D341Med (cell line): ENCODE data around the gene ABAT.
"Not testable (repeated sequence)": the region's sequence is repeated elsewhere in the genome, so short reads cannot be mapped to it uniquely, and the experiment has no call there.

ENCODE experiments used
- DNase-seq: peaks from one replicate; pipeline ENCODE4 v3.0.0; 2012; ENCODE audit warnings: low spot score

Gene ABAT

GRCh38 chr16:8742068-8742467, 67.7 kb downstream of the ABAT start:
- DNase-seq = no peak

- not testable (repeated sequence) for DNase-seq
Observed at GRCh38 chr16:8748944-8749343, 74.5 kb downstream of the ABAT start.

GRCh38 chr16:8751481-8752311, 77.3 kb downstream of the ABAT start:
- no peak for DNase-seq

- DNase-seq = no peak
Observed at GRCh38 chr16:8752706-8753105, 78.3 kb downstream of the ABAT start.

GRCh38 chr16:8753416-8754054, 79.1 kb downstream of the ABAT start:
- no peak for DNase-seq

- DNase-seq = no peak
Observed at GRCh38 chr16:8756755-8757154, 82.3 kb downstream of the ABAT start.

GRCh38 chr16:8758022-8758421, 83.6 kb downstream of the ABAT start:
- DNase-seq = no peak

GRCh38 chr16:8760021-8760420, 85.6 kb downstream of the ABAT start:
- DNase-seq = no peak

- no peak for DNase-seq
Observed at GRCh38 chr16:8761078-8761477, 86.7 kb downstream of the ABAT start.

- no peak for DNase-seq
Observed at GRCh38 chr16:8762254-8762653, 87.8 kb downstream of the ABAT start.

GRCh38 chr16:8763083-8763482, 88.7 kb downstream of the ABAT start:
- no peak for DNase-seq

GRCh38 chr16:8763899-8764298, 89.5 kb downstream of the ABAT start:
- no peak for DNase-seq

GRCh38 chr16:8764525-8765250, 90.3 kb downstream of the ABAT start:
- DNase-seq = no peak

GRCh38 chr16:8767176-8767575, 92.8 kb downstream of the ABAT start:
- no peak for DNase-seq

- DNase-seq = no peak
Observed at GRCh38 chr16:8768283-8768682, 93.9 kb downstream of the ABAT start.

- DNase-seq = no peak
Observed at GRCh38 chr16:8768692-8769091, 94.3 kb downstream of the ABAT start.

GRCh38 chr16:8773537-8773936, 99.1 kb downstream of the ABAT start:
- DNase-seq = no peak

- DNase-seq = no peak
Observed at GRCh38 chr16:8774208-8774607, 99.8 kb downstream of the ABAT start.

GRCh38 chr16:8775359-8775758, 100.9 kb downstream of the ABAT start:
- DNase-seq = no peak

- DNase-seq = no peak
Observed at GRCh38 chr16:8776129-8776584, 101.7 kb downstream of the ABAT start.

GRCh38 chr16:8777217-8777616, 102.8 kb downstream of the ABAT start:
- no peak for DNase-seq

GRCh38 chr16:8781797-8782196, 107.4 kb downstream of the ABAT start:
- DNase-seq = no peak

GRCh38 chr16:8782673-8783072, 108.3 kb downstream of the ABAT start:
- no peak for DNase-seq
